Esophagus squamous epithelium (tissue), 5 donors: ENCODE results near the gene PDZK1IP1. TPM values are rescaled to one million over a fixed set of nuclear protein-coding genes. Genes with fewer than 3 reads are reported as not detected.

Source experiments
- DNase-seq: peaks from one replicate; lab custom pipeline; 2025; lab: John Stamatoyannopoulos, UW
- H3K27ac ChIP-seq, 4 donors: fragments of 200-600 bp; sonication (generic); one replicate each; pipeline ENCODE4 v1.5.1; 2016 to 2019; ENCODE audit warnings: mild to moderate bottlenecking in 1 of 4
- H3K27me3 ChIP-seq, 4 donors: fragments of 200-600 bp; sonication (generic); 1 replicate in 3 of 4; 2 replicates in 1 of 4; pipeline versions ENCODE4 v1.5.1 to v1.6.0; 2017 to 2021; ENCODE audit warnings: antibody characterized with exemption in 1 of 4
- H3K36me3 ChIP-seq, 3 donors: fragments of 200-600 bp; sonication (generic); one replicate each; pipeline ENCODE4 v1.5.1; 2016 to 2019
- H3K4me1 ChIP-seq, 3 donors: fragments of 200-600 bp; sonication (generic); one replicate each; pipeline ENCODE4 v1.5.1; 2017 to 2019
- H3K4me3 ChIP-seq, 4 donors: fragments of 200-600 bp; sonication (generic); 1 replicate in 3 of 4; 2 replicates in 1 of 4; pipeline ENCODE4 v1.5.1; 2016 to 2019; ENCODE audit warnings: mild to moderate bottlenecking in 2 of 4, moderate library complexity in 1 of 4
- H3K9me3 ChIP-seq, 3 donors: fragments of 200-600 bp; sonication (generic); one replicate each; pipeline ENCODE4 v1.5.1; 2016 to 2019
- POLR2A ChIP-seq, 4 donors: fragments of 450-650 bp; IDR thresholded peaks; one replicate each; pipeline ENCODE4 v1.6.1; 2017; ENCODE audit warnings: antibody characterized with exemption in 4 of 4, mild to moderate bottlenecking in 4 of 4, moderate library complexity in 3 of 4
- WGBS, 2 donors: methylation state at CpG; one replicate each; pipeline ENCODE4 v1.1.5; 2018; 5-methylcytosine and 5-hydroxymethylcytosine counted together
- intact Hi-C: fragments of 100-400 bp; cut with DNase I; formaldehyde crosslinking; loops from one replicate; pipeline ENCODE4 v1.15.0; 2022
- total RNA-seq, 4 donors: library from RNA; depleted of rRNA; stranded (reverse); fragments of >200 nt; gene quantifications; one replicate each; pipeline ENCODE4 v1.1.0, GENCODE V29; 2016
- TF ChIP-seq, protein P1 (sequence below), 6 experiments: fragments of 450-650 bp in 4 of 6; fragments of 200-600 bp in 2 of 6; sonication (generic) in 2 of 6; IDR thresholded peaks; one replicate each; pipeline ENCODE4 v1.5.1; 2016 to 2019; ENCODE audit warnings: antibody characterized with exemption in 6 of 6, mild to moderate bottlenecking in 4 of 6, moderate library complexity in 4 of 6
- donor health status: DM: yes; HTN: yes; CAD: no.

Gene PDZK1IP1
- total RNA-seq, 4 donors from 2014 or later: 9.7 to 429 (median 312) TPM

DNA sequence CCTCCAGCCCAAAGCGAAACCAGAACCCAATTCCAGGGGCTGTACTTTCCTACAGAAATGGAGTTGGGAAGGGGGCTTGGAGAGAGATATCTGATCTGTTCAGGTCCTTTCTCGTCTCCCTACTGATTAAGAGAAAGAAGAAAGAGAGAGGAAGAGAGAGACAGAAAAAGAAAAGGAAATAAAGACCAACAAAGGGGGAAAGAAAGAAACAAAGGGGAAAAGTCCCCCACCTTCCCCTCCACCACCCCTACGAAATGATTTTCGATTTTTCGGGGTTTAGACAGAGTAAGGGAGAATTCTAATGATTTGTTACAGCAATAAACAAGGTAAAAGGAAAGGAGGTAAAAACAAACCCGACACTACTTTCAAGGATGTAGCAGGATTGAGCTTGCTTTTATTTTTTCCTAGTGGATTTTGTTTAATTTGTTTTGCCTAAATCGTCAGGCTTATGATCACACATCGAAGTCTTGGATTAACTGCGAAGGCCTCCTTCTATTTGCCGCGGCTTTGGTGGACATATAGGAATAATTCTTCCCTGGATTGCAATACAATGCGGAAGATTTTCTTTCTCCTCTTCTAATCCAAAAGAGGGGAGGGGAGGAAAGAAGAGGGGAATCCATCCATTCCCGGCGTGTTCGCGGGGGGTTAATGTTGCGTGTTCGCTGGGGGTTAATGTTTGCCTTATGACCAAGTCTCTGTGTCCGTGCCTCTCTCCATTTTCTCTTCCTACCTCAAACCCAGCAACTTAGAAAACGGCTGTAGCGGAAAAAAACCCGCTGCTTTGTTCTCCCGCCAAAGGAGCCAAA, 40.3 kb upstream of the PDZK1IP1 start:
- Histone ChIP-seq H3K36me3 (no peaks in the 10 kb centered on the region), H3K4me3 (peak overlapping the region; percentile 18 to 64 (median 46)), H3K27ac (peak overlapping the region; percentile 54 to 85 (median 77)), H3K27me3 (peaks cover 31 to 100% (median 59%) of the 10 kb centered on the region in 4 donors), H3K9me3 (no peaks in the 10 kb centered on the region), H3K4me1 (peaks cover 18 to 67% (median 22%) of the 10 kb centered on the region in 3 donors)
- intact Hi-C loops: no loop called here
- WGBS, 2 donors: 14 to 25% methylated on average over 20 to 23 of the region's 23 CpGs
- no peak for DNase-seq
- TF ChIP-seq, protein P1, sequence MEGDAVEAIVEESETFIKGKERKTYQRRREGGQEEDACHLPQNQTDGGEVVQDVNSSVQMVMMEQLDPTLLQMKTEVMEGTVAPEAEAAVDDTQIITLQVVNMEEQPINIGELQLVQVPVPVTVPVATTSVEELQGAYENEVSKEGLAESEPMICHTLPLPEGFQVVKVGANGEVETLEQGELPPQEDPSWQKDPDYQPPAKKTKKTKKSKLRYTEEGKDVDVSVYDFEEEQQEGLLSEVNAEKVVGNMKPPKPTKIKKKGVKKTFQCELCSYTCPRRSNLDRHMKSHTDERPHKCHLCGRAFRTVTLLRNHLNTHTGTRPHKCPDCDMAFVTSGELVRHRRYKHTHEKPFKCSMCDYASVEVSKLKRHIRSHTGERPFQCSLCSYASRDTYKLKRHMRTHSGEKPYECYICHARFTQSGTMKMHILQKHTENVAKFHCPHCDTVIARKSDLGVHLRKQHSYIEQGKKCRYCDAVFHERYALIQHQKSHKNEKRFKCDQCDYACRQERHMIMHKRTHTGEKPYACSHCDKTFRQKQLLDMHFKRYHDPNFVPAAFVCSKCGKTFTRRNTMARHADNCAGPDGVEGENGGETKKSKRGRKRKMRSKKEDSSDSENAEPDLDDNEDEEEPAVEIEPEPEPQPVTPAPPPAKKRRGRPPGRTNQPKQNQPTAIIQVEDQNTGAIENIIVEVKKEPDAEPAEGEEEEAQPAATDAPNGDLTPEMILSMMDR (IDR thresholded peaks at IDR 0.05): no peak
- no peak for TF ChIP-seq POLR2A (IDR thresholded peaks at IDR 0.05)

DNA sequence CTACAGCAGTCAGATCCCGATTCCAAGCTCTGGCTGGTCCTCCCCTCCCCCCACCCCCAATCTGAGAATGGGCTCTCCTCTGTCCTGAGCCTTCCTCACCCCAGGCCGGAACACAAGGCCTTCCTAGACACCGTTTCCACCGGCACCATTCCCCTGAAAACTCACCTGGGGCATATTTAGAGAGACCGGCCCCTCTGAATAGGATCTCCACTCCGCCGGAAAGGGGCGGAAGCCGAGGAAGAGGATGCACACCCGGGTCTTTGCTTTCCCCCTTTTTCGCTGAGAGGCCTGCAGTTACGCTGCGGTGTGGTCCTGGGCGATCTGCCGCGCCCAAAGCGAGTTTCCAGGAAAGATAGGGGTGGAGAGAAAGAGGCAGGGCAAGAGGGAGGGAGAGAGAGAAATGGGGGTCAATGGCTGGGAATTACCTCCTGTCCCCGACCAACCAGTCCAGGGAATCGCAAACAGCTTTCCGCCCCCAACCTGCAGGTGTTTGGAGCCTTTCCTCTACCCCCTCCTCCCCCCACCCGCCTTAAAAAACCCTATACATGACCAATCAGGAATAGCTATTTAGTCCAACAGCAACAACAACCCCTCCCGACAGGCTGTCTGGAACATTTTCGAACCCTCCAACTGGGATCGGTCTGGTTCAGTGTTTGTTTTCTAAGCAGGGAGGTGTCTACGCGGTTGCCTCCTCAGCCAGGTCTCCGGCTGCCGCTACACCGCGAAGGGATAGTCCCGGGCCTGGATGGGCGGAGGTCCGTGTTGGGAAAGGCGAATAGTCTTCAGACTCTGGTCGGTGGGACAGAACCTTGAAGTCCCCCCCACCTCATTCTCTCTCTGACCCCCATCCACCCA, 39.4 kb upstream of the PDZK1IP1 start:
- no peaks in the 10 kb centered on the region for H3K9me3 ChIP-seq
- TF ChIP-seq POLR2A (IDR thresholded peaks at IDR 0.05): no peak
- TF ChIP-seq, protein P1 (IDR thresholded peaks at IDR 0.05): no peak
- H3K4me1 ChIP-seq: peaks cover 24 to 69% (median 26%) of the 10 kb centered on the region in 3 donors
- intact Hi-C loops: no loop called here
- H3K4me3 ChIP-seq: peak overlapping the region in 3 of 4 donors; percentile 44 to 64 (median 48)
- no peak for DNase-seq
- peaks cover 33 to 100% (median 66%) of the 10 kb centered on the region in 4 donors for H3K27me3 ChIP-seq
- no peaks in the 10 kb centered on the region for H3K36me3 ChIP-seq
- H3K27ac ChIP-seq: peak overlapping the region; percentile 49 to 85 (median 77)
- 16 to 32% methylated on average over 15 to 22 of the region's 35 CpGs for WGBS, 2 donors

DNA sequence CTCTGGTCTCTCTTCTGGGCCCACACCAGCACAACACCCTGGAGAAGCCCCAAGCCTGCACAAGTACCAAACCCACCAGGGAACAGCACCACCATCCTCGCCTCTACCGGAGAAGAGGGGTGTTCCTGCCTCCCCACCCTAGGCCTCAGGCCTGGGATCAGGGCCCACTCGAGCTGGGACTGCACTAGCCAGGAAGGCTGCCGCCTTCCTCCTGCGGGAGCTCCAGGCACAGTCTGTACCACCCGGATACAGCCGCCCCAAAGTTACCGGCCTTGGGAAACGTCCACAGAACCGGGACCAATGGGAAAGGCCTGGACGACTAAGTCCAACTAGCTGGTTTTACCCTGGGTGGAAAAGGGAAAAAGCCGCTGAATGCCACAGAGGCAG, 38.8 kb upstream of the PDZK1IP1 start:
- Histone ChIP-seq H3K9me3 (no peaks in the 10 kb centered on the region), H3K27ac (peak overlapping the region; percentile 49 to 85 (median 77)), H3K4me3 (peak overlapping the region in 3 of 4 donors; percentile 44 to 64 (median 48)), H3K36me3 (no peaks in the 10 kb centered on the region), H3K4me1 (peaks cover 24 to 70% (median 26%) of the 10 kb centered on the region in 3 donors), H3K27me3 (peaks cover 33 to 100% (median 67%) of the 10 kb centered on the region in 4 donors)
- 54% methylated on average over 5 of the region's 12 CpGs; no CpG with 5 or more reads in 1 of the 2 donors for WGBS, 2 donors
- intact Hi-C loops: no loop called here
- no peak for DNase-seq
- TF ChIP-seq POLR2A (IDR thresholded peaks at IDR 0.05): peak in 2 of 4 donors; percentile 8 to 20
- TF ChIP-seq, protein P1 (IDR thresholded peaks at IDR 0.05): no peak

DNA sequence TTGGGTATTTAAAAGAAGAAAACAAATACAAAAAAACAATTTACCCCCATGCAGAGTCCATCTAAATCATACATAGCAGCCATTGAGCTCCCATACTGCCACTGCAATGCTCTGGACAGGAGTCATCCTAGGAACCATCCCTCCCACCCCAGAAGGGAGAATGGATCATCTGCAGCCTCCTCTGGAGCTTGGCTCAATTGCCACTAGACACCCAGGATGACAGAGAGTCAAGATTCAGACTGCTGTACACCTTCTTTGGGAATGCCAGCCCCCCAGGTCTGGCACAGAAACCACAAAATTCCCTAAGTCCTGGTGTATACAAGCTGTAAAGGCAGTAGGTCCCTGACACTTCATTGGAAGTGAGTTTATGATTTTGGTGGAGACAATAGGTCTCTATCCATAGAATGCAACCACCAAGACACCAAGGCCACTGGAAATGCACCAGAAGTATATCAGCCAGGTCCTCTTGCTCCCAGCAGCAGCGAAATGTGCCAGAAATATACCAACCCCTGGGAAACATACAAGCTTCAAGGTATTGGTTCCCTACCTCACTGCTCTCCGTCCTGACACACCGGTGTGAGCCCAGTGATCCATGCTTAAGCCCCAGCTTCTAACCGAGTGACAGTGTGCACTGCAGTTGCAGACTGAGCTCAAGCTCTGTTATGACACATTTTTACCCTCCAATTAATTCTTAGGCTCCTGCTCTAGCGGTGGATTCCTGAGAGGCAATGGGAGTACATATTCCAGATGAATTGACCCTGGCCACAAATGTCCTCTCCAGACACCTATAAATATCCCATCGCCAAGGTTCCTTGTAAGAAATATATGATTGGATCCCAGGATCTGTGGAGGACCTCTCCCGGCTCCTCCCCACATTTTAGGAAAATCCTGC, 37.8 kb upstream of the PDZK1IP1 start:
- peak overlapping the region in 1 of 4 donors; percentile 64 for H3K4me3 ChIP-seq

More for the DNA sequence above, 37.8 kb upstream of the PDZK1IP1 start:
- no peak for DNase-seq
- H3K9me3 ChIP-seq: no peaks in the 10 kb centered on the region
- H3K4me1 ChIP-seq: peaks cover 24 to 68% (median 26%) of the 10 kb centered on the region in 3 donors
- intact Hi-C loops: no loop called here
- peaks cover 33 to 100% (median 64%) of the 10 kb centered on the region in 4 donors for H3K27me3 ChIP-seq
- no peak for TF ChIP-seq POLR2A (IDR thresholded peaks at IDR 0.05)
- TF ChIP-seq, protein P1 (IDR thresholded peaks at IDR 0.05): no peak
- WGBS, 2 donors: 59 to 63% methylated on average over 6 to 7 of the region's 7 CpGs
- no peaks in the 10 kb centered on the region for H3K36me3 ChIP-seq
- H3K27ac ChIP-seq: peak overlapping the region in 2 of 4 donors; percentile 72 to 82
